Measurements from ENCODE around the gene TRIP13.
"Not testable (repeated sequence)": the region's sequence is repeated elsewhere in the genome, so short reads cannot be mapped to it uniquely, and the experiment has no call there.

Gene TRIP13

DNA sequence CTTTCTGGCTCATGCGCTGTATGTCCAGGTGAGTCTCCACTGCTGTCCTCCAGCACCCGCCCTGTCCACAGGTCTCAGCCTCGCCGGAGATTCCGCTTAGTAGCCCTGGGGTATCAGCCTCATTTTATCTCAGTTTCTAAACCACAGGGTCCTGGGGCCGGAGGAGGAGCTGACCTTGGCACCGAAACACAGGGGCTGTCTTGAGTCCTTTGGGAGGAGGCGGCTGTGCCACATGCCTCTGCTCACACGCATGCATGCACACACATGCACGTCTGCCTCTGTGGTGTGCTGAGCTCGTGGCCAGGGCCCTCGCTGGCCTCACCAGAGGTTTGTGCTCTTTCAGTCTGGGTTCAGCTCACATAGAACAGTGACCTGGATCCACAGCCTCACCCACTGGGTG lies 23.3 kb downstream of the TRIP13 start:
- no peak overlapping the region for H2AFZ ChIP-seq
- no peak overlapping the region for H3K4me2 ChIP-seq (ENCODE audit: low read length)
- no peaks in the 10 kb centered on the region for H3K9me3 ChIP-seq (ENCODE audit: control insufficient read depth, low read length)
- H3K27ac ChIP-seq, result no peak overlapping the region
- H3K9ac ChIP-seq, result no peak overlapping the region
- no peaks in the 10 kb centered on the region for H3K4me1 ChIP-seq
- no peaks in the 10 kb centered on the region for H3K27me3 ChIP-seq (ENCODE audit: control insufficient read depth, insufficient read depth, low read length)
- no peak for TF ChIP-seq CTCF (IDR thresholded peaks at IDR 0.05)
- H3K36me3 ChIP-seq (ENCODE audit: control insufficient read depth, insufficient read depth, low read length), result no peaks in the 10 kb centered on the region
- no peaks in the 10 kb centered on the region for H3K79me2 ChIP-seq
- H3K4me3 ChIP-seq (ENCODE audit: low read depth, low read length), result no peak overlapping the region

DNA sequence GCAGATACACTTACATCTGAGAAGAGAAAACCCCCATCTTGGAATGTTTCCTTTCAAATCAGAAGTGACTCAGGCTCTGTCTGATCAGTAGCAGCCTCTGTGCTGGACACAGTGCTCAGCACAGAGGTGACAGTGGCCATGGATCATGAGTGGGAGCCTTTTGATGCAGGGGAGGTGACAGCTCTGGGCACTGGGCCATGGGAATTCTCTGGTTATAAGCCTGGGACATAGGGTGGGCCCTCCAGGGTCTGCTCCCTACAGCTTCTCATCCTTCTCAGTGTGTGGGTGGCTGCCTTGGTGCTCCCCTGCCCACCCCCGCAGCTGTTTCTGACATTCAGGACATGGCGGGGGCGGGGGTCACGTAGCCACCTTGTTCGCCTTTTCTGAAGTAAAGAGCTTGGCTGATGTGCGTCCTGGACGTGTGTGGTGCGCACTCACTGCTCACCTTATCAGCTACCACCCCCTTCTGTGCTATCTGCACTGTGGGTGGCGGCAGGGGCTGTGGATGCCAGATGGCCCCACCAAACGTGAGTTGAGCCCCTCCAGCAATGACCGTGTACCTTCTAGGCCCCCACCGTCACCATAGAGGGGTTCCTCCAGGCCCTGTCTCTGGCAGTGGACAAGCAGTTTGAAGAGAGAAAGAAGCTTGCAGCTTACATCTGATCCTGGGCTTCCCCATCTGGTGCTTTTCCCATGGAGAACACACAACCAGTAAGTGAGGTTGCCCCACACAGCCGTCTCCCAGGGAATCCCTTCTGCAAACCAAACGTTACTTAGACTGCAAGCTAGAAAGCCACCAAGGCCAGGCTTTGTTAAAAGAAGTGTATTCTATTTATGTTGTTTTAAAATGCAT lies 24.0 kb downstream of the TRIP13 start:
- Histone ChIP-seq H2AFZ (no peak overlapping the region), H3K4me3 (ENCODE audit: low read depth, low read length) (no peak overlapping the region), H3K4me1 (no peaks in the 10 kb centered on the region), H3K27ac (no peak overlapping the region), H3K4me2 (ENCODE audit: low read length) (no peak overlapping the region), H3K36me3 (ENCODE audit: control insufficient read depth, insufficient read depth, low read length) (no peaks in the 10 kb centered on the region), H3K79me2 (no peaks in the 10 kb centered on the region), H3K9ac (no peak overlapping the region), H3K9me3 (ENCODE audit: control insufficient read depth, low read length) (no peaks in the 10 kb centered on the region), H3K27me3 (ENCODE audit: control insufficient read depth, insufficient read depth, low read length) (no peaks in the 10 kb centered on the region)
- TF ChIP-seq CTCF (IDR thresholded peaks at IDR 0.05), result no peak

DNA sequence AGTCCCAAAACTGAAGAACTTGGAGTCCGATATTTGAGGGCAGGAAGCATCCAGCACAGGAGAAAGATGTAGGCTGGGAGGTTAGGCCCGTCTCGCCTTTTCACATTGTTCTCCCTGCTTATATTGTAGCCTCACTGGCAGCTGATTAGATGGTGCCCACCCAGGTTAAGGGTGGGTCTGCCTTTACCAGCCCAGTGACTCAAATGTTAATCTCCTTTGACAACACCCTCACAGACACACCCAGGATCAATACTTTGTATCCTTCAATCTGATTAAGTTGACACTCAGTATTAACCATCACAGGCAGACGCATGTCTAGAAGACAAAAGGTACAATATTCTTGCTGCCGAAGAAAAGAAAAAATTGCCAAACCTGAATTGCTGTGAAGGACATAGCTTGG lies 26.0 kb downstream of the TRIP13 start:
- H3K27ac ChIP-seq; H3K9me3 ChIP-seq (ENCODE audit: control insufficient read depth, low read length); H3K9ac ChIP-seq; H3K4me2 ChIP-seq (ENCODE audit: low read length); H3K4me3 ChIP-seq (ENCODE audit: low read depth, low read length); H3K36me3 ChIP-seq (ENCODE audit: control insufficient read depth, insufficient read depth, low read length); H3K4me1 ChIP-seq; H2AFZ ChIP-seq; H3K27me3 ChIP-seq (ENCODE audit: control insufficient read depth, insufficient read depth, low read length); H3K79me2 ChIP-seq: not testable (repeated sequence)

- H3K79me2 ChIP-seq, result no peaks in the 10 kb centered on the region
- no peak overlapping the region for H2AFZ ChIP-seq
- no peak overlapping the region for H3K4me3 ChIP-seq (ENCODE audit: low read depth, low read length)
- no peaks in the 10 kb centered on the region for H3K4me1 ChIP-seq
- no peaks in the 10 kb centered on the region for H3K9me3 ChIP-seq (ENCODE audit: control insufficient read depth, low read length)
- no peak overlapping the region for H3K4me2 ChIP-seq (ENCODE audit: low read length)
- TF ChIP-seq CTCF (IDR thresholded peaks at IDR 0.05), result no peak
- no peak overlapping the region for H3K27ac ChIP-seq
- no peak overlapping the region for H3K9ac ChIP-seq
- H3K36me3 ChIP-seq (ENCODE audit: control insufficient read depth, insufficient read depth, low read length), result no peaks in the 10 kb centered on the region
- H3K27me3 ChIP-seq (ENCODE audit: control insufficient read depth, insufficient read depth, low read length), result no peaks in the 10 kb centered on the region
Observed at GRCh38 chr5:919356-920000, 26.8 kb downstream of the TRIP13 start.

DNA sequence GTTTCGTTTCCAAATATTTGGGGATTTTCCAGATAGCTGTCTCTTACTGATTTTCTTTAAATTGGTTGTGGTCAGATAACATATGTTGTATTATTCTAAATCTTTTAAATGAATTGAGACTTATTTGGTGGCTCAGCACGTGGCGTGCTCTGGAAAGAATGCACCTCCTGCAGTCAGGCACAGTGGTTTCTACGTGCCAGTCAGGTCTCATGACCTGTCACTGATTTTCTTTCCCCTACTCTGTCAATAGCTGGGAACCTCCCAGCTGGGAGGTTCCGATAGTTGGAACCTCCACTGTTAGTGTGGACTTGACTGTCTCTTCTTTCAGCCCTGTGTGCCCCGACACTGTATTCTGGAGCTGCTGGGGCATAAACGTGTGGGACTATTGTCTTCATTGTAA lies 27.6 kb downstream of the TRIP13 start:
- no peak overlapping the region for H2AFZ ChIP-seq
- no peak for TF ChIP-seq CTCF (IDR thresholded peaks at IDR 0.05)
- no peak overlapping the region for H3K4me3 ChIP-seq (ENCODE audit: low read depth, low read length)
- H3K9ac ChIP-seq, result no peak overlapping the region
- no peaks in the 10 kb centered on the region for H3K36me3 ChIP-seq (ENCODE audit: control insufficient read depth, insufficient read depth, low read length)
- H3K4me2 ChIP-seq (ENCODE audit: low read length), result no peak overlapping the region
- H3K27ac ChIP-seq, result no peak overlapping the region
- no peaks in the 10 kb centered on the region for H3K79me2 ChIP-seq
- no peaks in the 10 kb centered on the region for H3K27me3 ChIP-seq (ENCODE audit: control insufficient read depth, insufficient read depth, low read length)
- no peaks in the 10 kb centered on the region for H3K9me3 ChIP-seq (ENCODE audit: control insufficient read depth, low read length)
- no peaks in the 10 kb centered on the region for H3K4me1 ChIP-seq

Data from parathyroid adenoma (tissue), 2 donors.